Cerebellar nuclear complex (tissue), 1 donor: ENCODE results near the gene SPX.

Experiments
- DNase-seq, 2 experiments: peaks; one replicate each; lab custom pipeline; 2025; lab: John Stamatoyannopoulos, UW

Gene SPX

GRCh38 chr12:21538061-21538653 is 12.1 kb downstream of the SPX start:
- DNase-seq: no peak

GRCh38 chr12:21539797-21540196 is 13.7 kb downstream of the SPX start:
- no peak for DNase-seq

GRCh38 chr12:21541773-21542172 is 15.7 kb downstream of the SPX start:
- DNase-seq: no peak

GRCh38 chr12:21542403-21542802 is 16.3 kb downstream of the SPX start:
- no peak for DNase-seq

- DNase-seq: no peak
These were observed 17.1 kb downstream of the SPX start for GRCh38 chr12:21543151-21543550.

GRCh38 chr12:21545557-21545956 is 19.5 kb downstream of the SPX start:
- DNase-seq: no peak

- DNase-seq: no peak
These were observed 20.6 kb downstream of the SPX start for GRCh38 chr12:21546716-21547115.

- DNase-seq: no peak
These were observed 21.3 kb downstream of the SPX start for GRCh38 chr12:21547437-21547836.

GRCh38 chr12:21551841-21552465 is 25.9 kb downstream of the SPX start:
- no peak for DNase-seq

- no peak for DNase-seq
These were observed 26.7 kb downstream of the SPX start for GRCh38 chr12:21552635-21553328.

GRCh38 chr12:21553329-21553675 is 27.2 kb downstream of the SPX start:
- no peak for DNase-seq

GRCh38 chr12:21558100-21558679 is 32.1 kb downstream of the SPX start:
- DNase-seq: no peak

GRCh38 chr12:21559855-21560569 is 33.9 kb downstream of the SPX start:
- DNase-seq: no peak

- no peak for DNase-seq
These were observed 35.1 kb downstream of the SPX start for GRCh38 chr12:21561158-21561557.

GRCh38 chr12:21562859-21563258 is 36.8 kb downstream of the SPX start:
- DNase-seq: no peak

- no peak for DNase-seq
These were observed 40.3 kb downstream of the SPX start for GRCh38 chr12:21566223-21566906.

GRCh38 chr12:21566907-21567394 is 40.9 kb downstream of the SPX start:
- DNase-seq: no peak

GRCh38 chr12:21568115-21568514 is 42.0 kb downstream of the SPX start:
- DNase-seq: no peak

GRCh38 chr12:21571046-21571445 is 45.0 kb downstream of the SPX start:
- no peak for DNase-seq

- no peak for DNase-seq
These were observed 47.8 kb downstream of the SPX start for GRCh38 chr12:21573733-21574358.

GRCh38 chr12:21576431-21576830 is 50.3 kb downstream of the SPX start:
- DNase-seq: no peak
